Endodermal cell (in vitro differentiated cells): ENCODE measurements around the gene RASGEF1C. TPM values are rescaled to one million over a fixed set of nuclear protein-coding genes. Genes with fewer than 3 reads are reported as not detected.

Source experiments
- DNase-seq: peaks from one replicate; pipeline ENCODE4 v3.0.0-alpha.2; 2017
- H3K27ac ChIP-seq: 2 replicates; pipeline ENCODE4 v1.5.1; 2013; ENCODE audit warnings: mild to moderate bottlenecking, low read depth, low read length, moderate library complexity
- H3K27me3 ChIP-seq: 2 replicates; pipeline ENCODE4 v1.6.1; 2013; ENCODE audit warnings: mild to moderate bottlenecking, low read length, moderate library complexity; ENCODE audit not compliant: insufficient read depth, control insufficient read depth, poor library complexity, severe bottlenecking
- H3K36me3 ChIP-seq: 2 replicates; pipeline ENCODE4 v1.7.0; 2013; ENCODE audit warnings: mild to moderate bottlenecking, low read length, moderate library complexity; ENCODE audit not compliant: control insufficient read depth, insufficient read depth
- H3K4me1 ChIP-seq: one replicate; pipeline ENCODE4 v1.7.0; 2013; ENCODE audit warnings: low read length; ENCODE audit not compliant: control insufficient read depth, insufficient read depth
- H3K4me3 ChIP-seq: 2 replicates; pipeline ENCODE4 v1.5.1; 2013; ENCODE audit warnings: mild to moderate bottlenecking, low read length, moderate library complexity
- H3K9ac ChIP-seq: 2 replicates; pipeline ENCODE4 v1.6.1; 2013; ENCODE audit warnings: mild to moderate bottlenecking, low read length, moderate library complexity; ENCODE audit not compliant: poor library complexity, severe bottlenecking; ENCODE audit errors: extremely low read depth
- H3K9me3 ChIP-seq: 2 replicates; pipeline ENCODE4 v1.6.1; 2013; ENCODE audit warnings: mild to moderate bottlenecking, low read length, moderate library complexity; ENCODE audit not compliant: control insufficient read depth
- H3K27ac Mint-ChIP-seq: 2 replicates; pipeline ENCODE4 v1.8.0; 2020; ENCODE audit warnings: mixed read lengths
- H3K27me3 Mint-ChIP-seq: 2 replicates; pipeline ENCODE4 v1.8.0; 2021; ENCODE audit warnings: mild to moderate bottlenecking, mixed read lengths; ENCODE audit not compliant: insufficient read depth
- H3K36me3 Mint-ChIP-seq: 2 replicates; pipeline ENCODE4 v1.8.0; 2020; ENCODE audit warnings: low read depth, mixed read lengths
- H3K4me1 Mint-ChIP-seq: 2 replicates; pipeline ENCODE4 v1.8.0; 2020; ENCODE audit warnings: mixed read lengths
- H3K4me3 Mint-ChIP-seq: 2 replicates; pipeline ENCODE4 v1.8.0; 2020; ENCODE audit warnings: mild to moderate bottlenecking, moderate library complexity, mixed read lengths
- H3K9me3 Mint-ChIP-seq: 2 replicates; pipeline ENCODE4 v1.8.0; 2020; ENCODE audit warnings: mild to moderate bottlenecking, mixed read lengths
- CTCF ChIP-seq: fragments of 200-600 bp; sonication (generic); conservative IDR thresholded peaks from 2 replicates; pipeline ENCODE4 v1.5.0; 2021; ENCODE audit warnings: antibody characterized with exemption, mild to moderate bottlenecking
- WGBS, 2 experiments: methylation state at CpG; one replicate each; pipeline versions ENCODE4 v1.1.5 to v1.1.7; 2013; ENCODE audit warnings: missing lambda C conversion rate in 2 of 2, mixed read lengths in 1 of 2; ENCODE audit not compliant: insufficient coverage in 1 of 2, insufficient read length in 1 of 2; 5-methylcytosine and 5-hydroxymethylcytosine counted together
- total RNA-seq, 2 donors: library from RNA; stranded (reverse); fragmentation: NEBNext Ultra II Directional in 1 of 2; extraction: Animal tissue kit (Norgen Biotek cat#: 25700) in 1 of 2; gene quantifications; 2 replicates in 1 of 2; 3 replicates in 1 of 2; pipeline ENCODE4 v1.2.1, GENCODE V29; 2021

Gene RASGEF1C
- total RNA-seq, 2 donors from 2014 or later = 0.62 to 0.75 TPM

GRCh38 chr5:180215783-180216630 lies 7.0 kb upstream of the RASGEF1C start:
- peaks cover 10% of the 10 kb centered on the region for H3K27me3 Mint-ChIP-seq

GRCh38 chr5:180214870-180215770 lies 6.1 kb upstream of the RASGEF1C start:
- Histone ChIP-seq H3K4me1 (no peaks in the 10 kb centered on the region), H3K9ac (no peak overlapping the region), H3K4me3 (no peak overlapping the region), H3K27ac (no peak overlapping the region), H3K27me3 (no peaks in the 10 kb centered on the region), H3K9me3 (peaks cover 17% of the 10 kb centered on the region), H3K36me3 (no peaks in the 10 kb centered on the region)
- peaks cover 26% of the 10 kb centered on the region for H3K9me3 Mint-ChIP-seq
- H3K27ac Mint-ChIP-seq = no peak overlapping the region
- 92 to 93% methylated on average over 13 to 21 of the region's 21 CpGs for WGBS, 2 experiments
- no peaks in the 10 kb centered on the region for H3K36me3 Mint-ChIP-seq
- H3K4me1 Mint-ChIP-seq = no peaks in the 10 kb centered on the region
- no peak for DNase-seq
- no peak for TF ChIP-seq CTCF
- H3K4me3 Mint-ChIP-seq = no peak overlapping the region
- H3K27me3 Mint-ChIP-seq = peaks cover 18% of the 10 kb centered on the region

More at GRCh38 chr5:180215783-180216630, 7.0 kb upstream of the RASGEF1C start:
- Histone ChIP-seq H3K4me3 (no peak overlapping the region), H3K9ac (no peak overlapping the region), H3K9me3 (peaks cover 25% of the 10 kb centered on the region), H3K4me1 (no peaks in the 10 kb centered on the region), H3K36me3 (no peaks in the 10 kb centered on the region), H3K27me3 (no peaks in the 10 kb centered on the region), H3K27ac (no peak overlapping the region)
- DNase-seq = no peak
- 92% methylated on average over 28 to 34 of the region's 34 CpGs for WGBS, 2 experiments
- H3K4me3 Mint-ChIP-seq = no peak overlapping the region
- H3K4me1 Mint-ChIP-seq = no peaks in the 10 kb centered on the region
- TF ChIP-seq CTCF = no peak
- H3K9me3 Mint-ChIP-seq = peaks cover 30% of the 10 kb centered on the region
- H3K36me3 Mint-ChIP-seq = no peaks in the 10 kb centered on the region
- no peak overlapping the region for H3K27ac Mint-ChIP-seq

GRCh38 chr5:180213657-180214207 lies 4.7 kb upstream of the RASGEF1C start:
- no peak for DNase-seq
- Mint-ChIP-seq H3K9me3 (peaks cover 15% of the 10 kb centered on the region), H3K36me3 (no peaks in the 10 kb centered on the region), H3K27ac (no peak overlapping the region), H3K27me3 (peaks cover 22% of the 10 kb centered on the region), H3K4me1 (no peaks in the 10 kb centered on the region), H3K4me3 (no peak overlapping the region)
- Histone ChIP-seq H3K4me1 (no peaks in the 10 kb centered on the region), H3K9ac (no peak overlapping the region), H3K9me3 (peaks cover 3% of the 10 kb centered on the region), H3K36me3 (no peaks in the 10 kb centered on the region), H3K27ac (no peak overlapping the region), H3K4me3 (no peak overlapping the region), H3K27me3 (no peaks in the 10 kb centered on the region)
- no peak for TF ChIP-seq CTCF
- 81 to 95% methylated on average over 3 to 5 of the region's 5 CpGs for WGBS, 2 experiments
